H1 (cell line): ENCODE data around the gene SCYL1. TPM values are rescaled to one million over a fixed set of nuclear protein-coding genes. Genes with fewer than 3 reads are reported as not detected.
A peak's percentile ranks its signal among the peaks of the same experiment; 100 is the strongest.

Experiments
- BACH1 ChIP-seq: IDR thresholded peaks from 2 replicates; pipeline ENCODE4 v1.6.1; 2012; ENCODE audit warnings: low read length, improper control_type of control experiment
- CBX8 ChIP-seq: fragments of 300-800, 300-1000 bp; sonication (generic); IDR thresholded peaks from 2 replicates; pipeline ENCODE4 v1.7.1; 2016; ENCODE audit warnings: low read depth, low read length, borderline replicate concordance
- CEBPB ChIP-seq: IDR thresholded peaks from 2 replicates; pipeline ENCODE4 v1.6.1; 2012; ENCODE audit warnings: low read depth, low read length
- FOSL1 ChIP-seq: IDR thresholded peaks from 2 replicates; pipeline ENCODE4 v1.6.1; 2011; ENCODE audit warnings: mild to moderate bottlenecking, low read depth, low read length, moderate library complexity; ENCODE audit not compliant: insufficient read depth
- KDM1A ChIP-seq: fragments of 200-600, 300-600 bp; sonication (generic); IDR thresholded peaks from 2 replicates; pipeline ENCODE4 v1.7.1; 2016; ENCODE audit warnings: mild to moderate bottlenecking, low read length, borderline replicate concordance
- KDM4A ChIP-seq: IDR thresholded peaks from one replicate; pipeline ENCODE4 v1.7.1; 2012; ENCODE audit warnings: low read depth, mild to moderate bottlenecking, moderate library complexity, low read length, inconsistent platforms; ENCODE audit not compliant: severe bottlenecking
- NANOG ChIP-seq: IDR thresholded peaks from 2 replicates; pipeline ENCODE4 v1.6.1; 2011; ENCODE audit warnings: low read length, low read depth, mild to moderate bottlenecking, inconsistent platforms; ENCODE audit not compliant: insufficient read depth, poor library complexity, severe bottlenecking
- POLR2A ChIP-seq, 2 experiments: IDR thresholded peaks; 1 replicate in 1 of 2; 2 replicates in 1 of 2; pipeline ENCODE4 v1.6.1; 2011; ENCODE audit warnings: low read depth in 2 of 2, low read length in 2 of 2, mild to moderate bottlenecking in 2 of 2; ENCODE audit errors: control extremely low read depth in 1 of 2
- POLR2AphosphoS5 ChIP-seq: IDR thresholded peaks from 2 replicates; pipeline ENCODE4 v1.6.1; 2011; ENCODE audit warnings: low read depth, low read length
- RNF2 ChIP-seq: fragments of 200-900, 300-1000 bp; sonication (generic); IDR thresholded peaks from 2 replicates; pipeline ENCODE4 v1.7.1; 2016; ENCODE audit warnings: borderline replicate concordance, low read depth, mild to moderate bottlenecking, antibody characterized with exemption, low read length; ENCODE audit not compliant: poor library complexity, severe bottlenecking; ENCODE audit errors: missing control alignments
- SP1 ChIP-seq: IDR thresholded peaks from 2 replicates; pipeline ENCODE4 v1.6.1; 2011; ENCODE audit warnings: low read depth, low read length
- TAF1 ChIP-seq: IDR thresholded peaks from 2 replicates; pipeline ENCODE4 v1.6.1; 2011; ENCODE audit warnings: mild to moderate bottlenecking, low read depth, low read length
- USF2 ChIP-seq: IDR thresholded peaks from 2 replicates; pipeline ENCODE4 v1.6.1; 2011; ENCODE audit warnings: low read length, improper control_type of control experiment
- polyA plus RNA-seq, 7 experiments: library from polyadenylated mRNA; depleted of rRNA in 3 of 7; stranded (reverse) in 5 of 7; unstranded in 2 of 7; fragments of >200 nt in 5 of 7; fragments of 200-250 nt in 2 of 7; gene quantifications; 1 replicate in 5 of 7; 2 replicates in 1 of 7; 4 replicates in 1 of 7; pipeline versions ENCODE4 v1.2.1 to v1.2.3, GENCODE V29; 2011 to 2013; ENCODE audit warnings: missing spikeins in 2 of 7, mixed read lengths in 2 of 7
- total RNA-seq: library from RNA; stranded (reverse); fragmentation: NEBNext Ultra II Directional; extraction: Animal tissue kit (Norgen Biotek cat#: 25700); gene quantifications from 2 replicates; pipeline ENCODE4 v1.2.1, GENCODE V29; 2021
- TF ChIP-seq, protein P1 (sequence below): IDR thresholded peaks from 2 replicates; pipeline ENCODE4 v1.6.1; 2012; ENCODE audit warnings: inconsistent platforms

SCYL1 gene
- total and polyA plus RNA-seq, 2 of the 8 experiments (the other 6 are each of a cell fraction or from before 2014, with no cell fraction given): 59.8 to 77.7 TPM

- TF ChIP-seq NANOG: peak; percentile 35
- TF ChIP-seq, protein P1, sequence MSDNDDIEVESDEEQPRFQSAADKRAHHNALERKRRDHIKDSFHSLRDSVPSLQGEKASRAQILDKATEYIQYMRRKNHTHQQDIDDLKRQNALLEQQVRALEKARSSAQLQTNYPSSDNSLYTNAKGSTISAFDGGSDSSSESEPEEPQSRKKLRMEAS: 0 out of 2 replicates have a peak, but pooled peaks have one; percentile 4
- no peak for TF ChIP-seq CBX8
- TF ChIP-seq POLR2A (IDR thresholded peaks at IDR 0.05; ENCODE audit: control extremely low read depth in 1 of 2, low read depth in 2 of 2, low read length in 2 of 2): peak in 1 of 2 experiments; percentile 54; a peak in 1 of 3 replicates
- peak; percentile 27; the same call in 1 of the 2 replicates for TF ChIP-seq USF2
- TF ChIP-seq POLR2AphosphoS5: peak; percentile 28; the same call in 1 of the 2 replicates
- peak; percentile 36; the same call in 1 of the 2 replicates for TF ChIP-seq TAF1
- TF ChIP-seq KDM1A: no peak
- no peak for TF ChIP-seq CEBPB
- TF ChIP-seq FOSL1: no peak
- no peak for TF ChIP-seq RNF2
- no peak for TF ChIP-seq BACH1
- peak; percentile 85 for TF ChIP-seq SP1
- TF ChIP-seq KDM4A: peak; percentile 23
Observed at GRCh38 chr11:65489035-65489705, 35.7 kb upstream of the SCYL1 start (continued).
